Epithelial cell of esophagus (primary cell): ENCODE results near the gene RPS10.

Source experiments
- DNase-seq: peaks from one replicate; pipeline ENCODE4 v3.0.0; 2010; ENCODE audit warnings: low read depth
- H3K4me3 ChIP-seq: 2 replicates; pipeline ENCODE4 v1.5.1; 2011; ENCODE audit warnings: mild to moderate bottlenecking, low read length, control low read depth
- TF ChIP-seq, protein P1 (sequence below): IDR thresholded peaks from 2 replicates; pipeline ENCODE4 v1.5.1; 2011; ENCODE audit warnings: low read depth, mild to moderate bottlenecking, low read length, control low read depth, inconsistent platforms; ENCODE audit not compliant: insufficient read depth; ENCODE audit errors: missing control alignments

The RPS10 gene

DNA sequence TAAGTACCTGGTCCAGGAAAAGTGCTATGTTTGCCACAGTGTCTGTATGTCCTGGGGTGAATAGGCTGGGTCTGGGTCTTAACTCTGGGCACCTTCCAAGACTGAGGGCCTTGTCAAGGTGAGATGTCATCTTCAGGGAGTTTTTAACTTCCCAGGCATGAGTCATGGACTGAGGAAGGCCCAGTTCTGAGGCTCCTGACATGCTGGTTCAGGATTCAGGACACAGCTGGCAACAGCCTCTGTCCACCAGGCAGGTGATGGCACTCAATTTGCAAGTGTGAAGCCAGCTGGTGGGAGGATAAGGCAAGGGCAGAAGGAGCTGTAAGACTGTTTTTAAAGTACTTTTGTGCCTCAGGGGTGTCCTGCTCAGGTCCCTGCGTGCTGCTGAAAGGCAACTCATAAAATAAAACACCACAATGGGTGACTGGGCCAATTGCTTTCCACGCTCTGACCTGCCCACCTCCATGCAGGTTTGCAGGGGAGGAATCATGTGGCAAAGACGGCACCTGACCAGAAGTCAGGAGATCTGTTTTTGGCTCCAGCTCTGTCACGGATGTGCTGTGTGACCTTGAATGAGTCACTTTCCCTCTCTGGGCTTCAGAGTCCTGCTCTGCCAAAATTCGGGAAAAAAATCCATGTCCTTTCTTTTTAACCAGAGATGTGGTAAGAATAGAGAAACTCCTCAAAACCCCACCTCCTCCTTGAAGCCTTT, 35.1 kb upstream of the RPS10 start:
- TF ChIP-seq, protein P1, sequence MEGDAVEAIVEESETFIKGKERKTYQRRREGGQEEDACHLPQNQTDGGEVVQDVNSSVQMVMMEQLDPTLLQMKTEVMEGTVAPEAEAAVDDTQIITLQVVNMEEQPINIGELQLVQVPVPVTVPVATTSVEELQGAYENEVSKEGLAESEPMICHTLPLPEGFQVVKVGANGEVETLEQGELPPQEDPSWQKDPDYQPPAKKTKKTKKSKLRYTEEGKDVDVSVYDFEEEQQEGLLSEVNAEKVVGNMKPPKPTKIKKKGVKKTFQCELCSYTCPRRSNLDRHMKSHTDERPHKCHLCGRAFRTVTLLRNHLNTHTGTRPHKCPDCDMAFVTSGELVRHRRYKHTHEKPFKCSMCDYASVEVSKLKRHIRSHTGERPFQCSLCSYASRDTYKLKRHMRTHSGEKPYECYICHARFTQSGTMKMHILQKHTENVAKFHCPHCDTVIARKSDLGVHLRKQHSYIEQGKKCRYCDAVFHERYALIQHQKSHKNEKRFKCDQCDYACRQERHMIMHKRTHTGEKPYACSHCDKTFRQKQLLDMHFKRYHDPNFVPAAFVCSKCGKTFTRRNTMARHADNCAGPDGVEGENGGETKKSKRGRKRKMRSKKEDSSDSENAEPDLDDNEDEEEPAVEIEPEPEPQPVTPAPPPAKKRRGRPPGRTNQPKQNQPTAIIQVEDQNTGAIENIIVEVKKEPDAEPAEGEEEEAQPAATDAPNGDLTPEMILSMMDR: no peak
- H3K4me3 ChIP-seq: no peak overlapping the region
- peak; percentile 71 for DNase-seq

DNA sequence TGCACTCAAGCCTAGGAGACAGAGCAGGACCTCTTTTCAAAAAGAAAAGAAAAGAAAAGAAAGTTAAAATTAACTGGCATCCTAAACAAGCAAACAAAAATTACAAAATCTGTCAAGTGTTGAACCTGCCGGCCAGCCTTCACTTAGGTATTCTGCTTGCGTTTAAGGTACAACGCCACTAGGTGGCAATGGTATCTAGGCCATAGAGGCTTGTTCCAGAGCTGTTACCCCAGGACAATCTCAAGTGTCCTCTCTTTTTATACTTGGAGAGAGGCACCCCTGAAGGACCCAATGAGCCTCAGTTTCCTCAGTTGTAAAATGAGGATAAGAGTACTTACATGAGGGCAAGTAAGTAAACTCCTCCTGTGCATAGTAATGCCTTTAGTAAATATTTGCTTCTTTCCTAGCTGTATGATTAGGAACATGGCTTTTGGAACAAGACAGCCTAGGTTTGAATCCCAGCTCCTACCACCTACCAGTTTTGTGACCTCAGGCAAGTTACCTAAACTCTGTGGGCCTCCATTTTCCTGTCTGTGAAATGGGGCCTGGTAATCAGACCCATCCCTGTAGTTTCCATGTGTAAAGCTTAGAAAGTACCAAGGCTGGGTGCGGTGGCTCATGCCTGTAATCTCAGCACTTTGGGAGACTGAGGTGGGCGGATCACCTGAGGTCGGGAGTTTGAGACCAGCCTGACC, 34.2 kb upstream of the RPS10 start:
- H3K4me3 ChIP-seq: no peak overlapping the region
- peak; percentile 77 for DNase-seq
- TF ChIP-seq, protein P1: peak; percentile 83

- H3K4me3 ChIP-seq: no peak overlapping the region
- TF ChIP-seq, protein P1: no peak
- no peak for DNase-seq
Measured at GRCh38 chr6:34457742-34458735, 32.2 kb upstream of the RPS10 start.

- H3K4me3 ChIP-seq: no peak overlapping the region
- no peak for DNase-seq
- TF ChIP-seq, protein P1: no peak
Measured at GRCh38 chr6:34457382-34457741, 31.5 kb upstream of the RPS10 start.

- H3K4me3 ChIP-seq: no peak overlapping the region
- no peak for DNase-seq
- TF ChIP-seq, protein P1: no peak
Measured at GRCh38 chr6:34455831-34456230, 30.0 kb upstream of the RPS10 start.

- TF ChIP-seq, protein P1: no peak
- no peak overlapping the region for H3K4me3 ChIP-seq
- DNase-seq: no peak
Measured at GRCh38 chr6:34451192-34451591, 25.3 kb upstream of the RPS10 start.
